ENCODE results near the gene NAXD.

The NAXD gene

GRCh38 chr13:110685305-110686020, 70.1 kb downstream of the NAXD start:
- peaks cover 31 to 48% of the 10 kb centered on the region in 2 donors for H3K36me3 Mint-ChIP-seq

GRCh38 chr13:110687736-110688135, 72.4 kb downstream of the NAXD start:
- no peak for ATAC-seq (replicated peaks)
- Mint-ChIP-seq H3K4me1 (peaks cover 0 to 18% of the 10 kb centered on the region in 2 donors), H3K27me3 (no peaks in the 10 kb centered on the region), H3K27ac (no peak overlapping the region), H3K4me3 (no peak overlapping the region), H3K9me3 (no peaks in the 10 kb centered on the region), H3K36me3 (peaks cover 29 to 41% of the 10 kb centered on the region in 2 donors)
- DNase-seq = no peak

More at GRCh38 chr13:110685305-110686020, 70.1 kb downstream of the NAXD start:
- ATAC-seq (replicated peaks) = no peak
- Mint-ChIP-seq H3K27ac (no peak overlapping the region), H3K9me3 (no peaks in the 10 kb centered on the region), H3K4me1 (peaks cover 5 to 12% of the 10 kb centered on the region in 2 donors), H3K4me3 (no peak overlapping the region), H3K27me3 (no peaks in the 10 kb centered on the region)
- DNase-seq = no peak

GRCh38 chr13:110689041-110689440, 73.7 kb downstream of the NAXD start:
- DNase-seq (no peak), ATAC-seq (replicated peaks) (no peak)
- Mint-ChIP-seq H3K36me3 (peaks cover 29 to 40% of the 10 kb centered on the region in 2 donors), H3K27me3 (no peaks in the 10 kb centered on the region), H3K9me3 (no peaks in the 10 kb centered on the region), H3K4me1 (peaks cover 0 to 18% of the 10 kb centered on the region in 2 donors), H3K27ac (no peak overlapping the region), H3K4me3 (no peak overlapping the region)

Measured in stimulated activated naive B cell treated with anti-CD40 and anti-IgM and Interleukin-4, amounts not matched to agents 10 μg/mL and 1 μg/mL and 100 μg/mL, for 72 hours (primary cell).